GM23248 (cell line): ENCODE measurements around the gene HDGFL2.

Source experiments
- EZH2 ChIP-seq: fragments of 200-600 bp; sonication (generic); IDR thresholded peaks from 2 replicates; pipeline ENCODE4 v1.6.1; 2018; ENCODE audit warnings: antibody characterized with exemption, mild to moderate bottlenecking; ENCODE audit not compliant: insufficient read depth, poor library complexity, severe bottlenecking
- EZH2phosphoT487 ChIP-seq: fragments of 200-600 bp; sonication (generic); IDR thresholded peaks from 2 replicates; pipeline ENCODE4 v1.6.1; 2018; ENCODE audit warnings: antibody characterized with exemption, moderate library complexity, mild to moderate bottlenecking, low read depth; ENCODE audit not compliant: insufficient read depth

GRCh38 chr19:4516939-4517300 lies 44.8 kb downstream of the HDGFL2 start:
- TF ChIP-seq EZH2 (no peak), EZH2phosphoT487 (no peak)
